T-helper 1 cell treated with Interleukin-12 subunit alpha and Interleukin-12 subunit beta and Interleukin-4 antibody, amounts not matched to agents 30 μg/mL and 1 μg/mL, for 36 hours (primary cell): ENCODE measurements around the gene KRTAP9-2.
"Not testable (repeated sequence)": the region's sequence is repeated elsewhere in the genome, so short reads cannot be mapped to it uniquely, and the experiment has no call there.

Experiments used
- H3K27ac Mint-ChIP-seq: one replicate; pipeline ENCODE4 v1.8.0; 2021; ENCODE audit warnings: mild to moderate bottlenecking, mixed read lengths
- H3K27me3 Mint-ChIP-seq: one replicate; pipeline ENCODE4 v1.8.0; 2021; ENCODE audit warnings: low read depth, mixed read lengths
- H3K36me3 Mint-ChIP-seq: one replicate; pipeline ENCODE4 v1.8.0; 2021; ENCODE audit warnings: low read depth, mixed read lengths
- H3K4me1 Mint-ChIP-seq: one replicate; pipeline ENCODE4 v1.8.0; 2021; ENCODE audit warnings: low read depth, mixed read lengths
- H3K4me3 Mint-ChIP-seq: one replicate; pipeline ENCODE4 v1.8.0; 2021; ENCODE audit warnings: mild to moderate bottlenecking, moderate library complexity, mixed read lengths
- H3K9me3 Mint-ChIP-seq: one replicate; pipeline ENCODE4 v1.8.0; 2021; ENCODE audit warnings: mixed read lengths

KRTAP9-2 gene

GRCh38 chr17:41212524-41213169 lies 13.8 kb upstream of the KRTAP9-2 start:
- Mint-ChIP-seq H3K27ac (no peak overlapping the region), H3K9me3 (no peaks in the 10 kb centered on the region), H3K4me3 (no peak overlapping the region), H3K36me3 (no peaks in the 10 kb centered on the region), H3K27me3 (peaks cover 14% of the 10 kb centered on the region), H3K4me1 (no peaks in the 10 kb centered on the region)

GRCh38 chr17:41215681-41216080 lies 10.8 kb upstream of the KRTAP9-2 start:
- Mint-ChIP-seq H3K4me1 (no peaks in the 10 kb centered on the region), H3K36me3 (no peaks in the 10 kb centered on the region), H3K9me3 (peaks cover 6% of the 10 kb centered on the region), H3K27ac (no peak overlapping the region), H3K4me3 (no peak overlapping the region), H3K27me3 (no peaks in the 10 kb centered on the region)

GRCh38 chr17:41223821-41224220 lies 2.6 kb upstream of the KRTAP9-2 start:
- Mint-ChIP-seq H3K4me3 (no peak overlapping the region), H3K36me3 (no peaks in the 10 kb centered on the region), H3K9me3 (peaks cover 6% of the 10 kb centered on the region), H3K27me3 (peaks cover 13% of the 10 kb centered on the region), H3K27ac (no peak overlapping the region), H3K4me1 (no peaks in the 10 kb centered on the region)

GRCh38 chr17:41226051-41226450 lies 397 bp upstream of the KRTAP9-2 start:
- Mint-ChIP-seq H3K27ac (no peak overlapping the region), H3K4me1 (no peaks in the 10 kb centered on the region), H3K27me3 (peaks cover 16% of the 10 kb centered on the region), H3K9me3 (no peaks in the 10 kb centered on the region), H3K36me3 (no peaks in the 10 kb centered on the region), H3K4me3 (no peak overlapping the region)

- Mint-ChIP-seq H3K36me3 (no peaks in the 10 kb centered on the region), H3K4me1 (no peaks in the 10 kb centered on the region)
Measured at GRCh38 chr17:41230094-41230493, 3.6 kb downstream of the KRTAP9-2 start.

GRCh38 chr17:41231731-41232130 lies 5.3 kb downstream of the KRTAP9-2 start:
- H3K27ac Mint-ChIP-seq, result no peak overlapping the region
- no peaks in the 10 kb centered on the region for H3K4me1 Mint-ChIP-seq
- H3K4me3 Mint-ChIP-seq, result no peak overlapping the region
- peaks cover 12% of the 10 kb centered on the region for H3K27me3 Mint-ChIP-seq
- H3K36me3 Mint-ChIP-seq, result no peaks in the 10 kb centered on the region
- H3K9me3 Mint-ChIP-seq, result no peaks in the 10 kb centered on the region

More at GRCh38 chr17:41230094-41230493, 3.6 kb downstream of the KRTAP9-2 start:
- H3K27ac Mint-ChIP-seq, result no peak overlapping the region
- no peaks in the 10 kb centered on the region for H3K9me3 Mint-ChIP-seq
- H3K27me3 Mint-ChIP-seq, result peaks cover 12% of the 10 kb centered on the region
- H3K4me3 Mint-ChIP-seq, result no peak overlapping the region

DNA sequence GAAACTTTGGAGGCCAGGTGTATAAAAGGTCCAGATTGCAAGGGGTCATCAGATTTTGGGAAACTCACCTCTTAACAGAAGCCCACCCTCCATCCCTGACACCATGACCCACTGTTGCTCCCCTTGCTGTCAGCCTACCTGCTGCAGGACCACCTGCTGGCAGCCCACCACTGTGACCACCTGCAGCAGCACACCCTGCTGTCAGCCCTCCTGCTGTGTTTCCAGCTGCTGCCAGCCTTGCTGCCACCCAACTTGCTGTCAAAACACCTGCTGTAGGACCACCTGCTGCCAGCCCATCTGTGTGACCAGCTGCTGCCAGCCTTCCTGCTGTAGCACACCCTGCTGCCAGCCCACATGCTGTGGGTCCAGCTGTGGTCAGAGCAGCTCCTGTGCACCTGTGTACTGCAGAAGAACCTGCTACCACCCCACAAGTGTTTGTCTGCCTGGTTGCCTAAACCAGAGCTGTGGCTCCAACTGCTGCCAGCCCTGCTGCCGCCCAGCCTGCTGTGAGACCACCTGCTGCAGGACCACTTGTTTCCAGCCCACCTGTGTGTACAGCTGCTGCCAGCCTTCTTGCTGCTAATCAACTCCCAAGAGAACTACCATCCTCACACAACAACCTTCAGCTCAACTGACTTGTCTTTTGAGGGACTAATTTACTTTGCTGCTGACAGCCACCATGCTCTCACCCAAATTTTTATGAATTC lies 6.1 kb downstream of the KRTAP9-2 start, which contains the start of gene KRTAP9-3:
TSS of gene KRTAP9-3 (plus strand) at position 51 of the 707 bp plus-strand sequence. CDS start at position 104, 53 bp downstream.
- peaks cover 12% of the 10 kb centered on the region for H3K27me3 Mint-ChIP-seq
- H3K27ac Mint-ChIP-seq, H3K36me3 Mint-ChIP-seq, H3K9me3 Mint-ChIP-seq, H3K4me1 Mint-ChIP-seq, H3K4me3 Mint-ChIP-seq: not testable (repeated sequence)

GRCh38 chr17:41237116-41237515 lies 10.7 kb downstream of the KRTAP9-2 start:
- H3K4me1 Mint-ChIP-seq, H3K4me3 Mint-ChIP-seq, H3K9me3 Mint-ChIP-seq, H3K27ac Mint-ChIP-seq, H3K36me3 Mint-ChIP-seq, H3K27me3 Mint-ChIP-seq: not testable (repeated sequence)

DNA sequence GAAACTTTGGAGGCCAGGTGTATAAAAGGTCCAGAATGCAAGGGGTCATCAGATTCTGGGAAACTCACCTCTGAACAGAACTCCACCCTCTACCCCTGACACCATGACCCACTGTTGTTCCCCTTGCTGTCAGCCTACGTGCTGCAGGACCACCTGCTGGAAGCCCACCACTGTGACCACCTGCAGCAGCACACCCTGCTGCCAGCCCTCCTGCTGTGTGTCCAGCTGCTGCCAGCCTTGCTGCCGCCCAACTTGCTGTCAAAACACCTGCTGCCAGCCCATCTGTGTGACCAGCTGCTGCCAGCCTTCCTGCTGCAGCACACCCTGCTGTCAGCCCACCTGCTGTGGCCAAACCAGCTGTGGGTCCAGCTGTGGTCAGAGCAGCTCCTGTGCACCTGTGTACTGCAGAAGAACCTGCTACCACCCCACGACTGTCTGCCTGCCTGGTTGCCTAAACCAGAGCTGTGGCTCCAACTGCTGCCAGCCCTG lies 11.5 kb downstream of the KRTAP9-2 start, which contains the start of gene KRTAP9-8:
TSS of gene KRTAP9-8 (plus strand) at position 51 of the 489 bp plus-strand sequence. CDS start at position 104, 53 bp downstream.
- not testable (repeated sequence) for H3K27me3 Mint-ChIP-seq, H3K4me1 Mint-ChIP-seq, H3K4me3 Mint-ChIP-seq, H3K27ac Mint-ChIP-seq, H3K9me3 Mint-ChIP-seq, H3K36me3 Mint-ChIP-seq

DNA sequence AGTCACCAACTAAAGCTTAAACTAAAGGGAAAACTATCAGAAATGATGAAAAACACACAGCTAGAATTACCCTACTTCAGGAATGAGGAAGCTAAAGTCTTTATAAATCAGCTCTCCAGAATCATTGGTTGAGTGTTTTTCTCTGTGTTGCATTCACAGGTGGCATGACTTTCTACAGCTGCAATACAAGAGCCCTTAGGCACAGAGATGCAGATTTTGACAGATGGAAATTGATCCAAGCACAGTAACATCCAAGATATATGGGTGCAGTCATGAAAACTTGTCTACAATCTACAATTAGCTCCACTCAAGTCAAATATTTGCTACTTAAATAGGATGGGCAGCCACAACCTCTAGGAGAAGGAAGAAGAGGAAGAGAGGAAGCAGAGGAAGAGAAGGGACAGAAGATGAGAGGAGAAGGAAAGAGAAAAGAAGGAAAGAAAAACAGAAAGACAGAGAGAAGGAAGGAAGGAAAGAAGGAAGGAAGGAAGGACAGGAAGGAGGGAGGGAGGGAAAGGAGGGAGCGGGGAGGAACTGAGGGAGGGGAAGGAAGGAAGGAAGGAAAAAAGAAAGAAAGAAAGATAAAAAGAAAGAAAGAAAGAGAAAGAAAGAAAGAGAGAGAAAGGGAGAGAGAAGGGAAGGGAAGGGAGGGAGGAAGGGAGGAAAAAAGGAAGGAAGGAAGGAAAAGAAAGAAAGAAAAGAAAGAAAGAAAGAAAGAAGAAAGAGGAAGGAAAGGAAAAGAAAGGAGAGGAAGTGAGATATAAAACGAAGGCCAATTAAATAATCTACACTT lies 20.7 kb downstream of the KRTAP9-2 start:
- H3K4me1 Mint-ChIP-seq, H3K9me3 Mint-ChIP-seq, H3K27ac Mint-ChIP-seq, H3K4me3 Mint-ChIP-seq, H3K36me3 Mint-ChIP-seq: not testable (repeated sequence)
- H3K27me3 Mint-ChIP-seq, result peaks cover 13% of the 10 kb centered on the region

- not testable (repeated sequence) for H3K4me1 Mint-ChIP-seq, H3K27ac Mint-ChIP-seq, H3K9me3 Mint-ChIP-seq, H3K36me3 Mint-ChIP-seq, H3K4me3 Mint-ChIP-seq
- peaks cover 20% of the 10 kb centered on the region for H3K27me3 Mint-ChIP-seq
Measured at GRCh38 chr17:41249637-41250240, 23.3 kb downstream of the KRTAP9-2 start, which contains the start of gene KRTAP9-4. Gene KRTAP9-4, plus strand, starts transcription at chr17:41249687. Its CDS starts 34 bp downstream, at chr17:41249721.

DNA sequence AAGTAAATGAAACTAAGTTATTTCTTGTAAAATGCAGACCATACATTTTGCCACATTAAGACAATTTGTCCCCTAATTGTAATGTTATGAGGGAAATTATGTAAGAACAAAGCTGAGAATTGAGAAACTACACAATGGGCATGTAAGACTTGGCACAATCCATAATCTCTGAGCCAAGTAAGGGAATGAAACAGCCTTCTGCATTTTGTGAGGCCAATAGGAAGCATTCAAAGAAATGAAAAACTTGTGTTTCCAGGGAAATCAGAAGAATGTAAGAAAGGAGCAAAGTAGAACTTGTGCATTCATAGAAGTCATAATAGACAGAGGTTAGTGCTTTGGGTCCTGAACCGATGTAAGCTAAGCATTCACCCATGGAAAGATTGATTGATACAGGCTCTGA lies 24.8 kb downstream of the KRTAP9-2 start:
- Mint-ChIP-seq H3K27me3 (peaks cover 25% of the 10 kb centered on the region), H3K4me3 (no peak overlapping the region), H3K27ac (no peak overlapping the region), H3K4me1 (no peaks in the 10 kb centered on the region), H3K9me3 (no peaks in the 10 kb centered on the region), H3K36me3 (no peaks in the 10 kb centered on the region)

DNA sequence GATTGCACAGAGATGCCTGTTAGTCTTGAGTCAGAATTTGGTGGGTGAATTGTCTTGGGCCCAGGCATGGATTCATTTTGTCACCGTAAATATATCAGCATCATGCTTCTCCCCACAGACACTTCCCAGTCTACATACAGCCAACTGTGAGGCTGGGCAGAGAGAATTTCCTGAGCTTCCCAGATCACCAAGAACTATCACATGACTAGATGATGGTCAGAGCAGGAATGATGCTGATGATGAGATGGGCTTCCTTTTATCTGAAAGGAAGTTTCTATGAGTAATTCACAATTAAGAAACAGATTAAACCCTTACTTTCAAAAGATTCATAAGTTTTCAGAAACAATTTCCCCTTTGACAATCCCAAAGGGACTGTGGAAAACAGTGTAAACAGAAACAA lies 28.4 kb downstream of the KRTAP9-2 start:
- Mint-ChIP-seq H3K27ac (no peak overlapping the region), H3K4me3 (no peak overlapping the region), H3K36me3 (no peaks in the 10 kb centered on the region), H3K9me3 (no peaks in the 10 kb centered on the region), H3K27me3 (peaks cover 46% of the 10 kb centered on the region), H3K4me1 (no peaks in the 10 kb centered on the region)
